Endothelial cell (in vitro differentiated cells): ENCODE data around the gene MMP25. TPM values are rescaled to one million over a fixed set of nuclear protein-coding genes. Genes with fewer than 3 reads are reported as not detected.
A peak's percentile ranks its signal among the peaks of the same experiment; 100 is the strongest.

Source experiments
- DNase-seq: peaks from one replicate; pipeline ENCODE4 v3.0.0; 2021; ENCODE audit warnings: low spot score
- H3K27ac Mint-ChIP-seq: one replicate; pipeline ENCODE4 v1.8.0; 2021; ENCODE audit warnings: mixed read lengths, inconsistent platforms; ENCODE audit not compliant: unreplicated experiment
- H3K27me3 Mint-ChIP-seq: one replicate; pipeline ENCODE4 v1.8.0; 2021; ENCODE audit warnings: mild to moderate bottlenecking, moderate library complexity, mixed read lengths, inconsistent platforms; ENCODE audit not compliant: unreplicated experiment
- H3K36me3 Mint-ChIP-seq: one replicate; pipeline ENCODE4 v1.8.0; 2021; ENCODE audit warnings: mild to moderate bottlenecking, low read depth, mixed read lengths, inconsistent platforms; ENCODE audit not compliant: unreplicated experiment
- H3K4me1 Mint-ChIP-seq: one replicate; pipeline ENCODE4 v1.8.0; 2021; ENCODE audit warnings: mild to moderate bottlenecking, mixed read lengths, inconsistent platforms; ENCODE audit not compliant: unreplicated experiment
- H3K4me3 Mint-ChIP-seq: one replicate; pipeline ENCODE4 v1.8.0; 2021; ENCODE audit warnings: mild to moderate bottlenecking, mixed read lengths, inconsistent platforms; ENCODE audit not compliant: unreplicated experiment
- H3K9me3 Mint-ChIP-seq: one replicate; pipeline ENCODE4 v1.8.0; 2021; ENCODE audit warnings: mixed read lengths, inconsistent platforms; ENCODE audit not compliant: unreplicated experiment
- CTCF ChIP-seq: fragments of 200-600 bp; sonication (generic); IDR thresholded peaks from one replicate; pipeline ENCODE4 v1.5.0; 2021; ENCODE audit warnings: antibody characterized with exemption; ENCODE audit not compliant: unreplicated experiment
- total RNA-seq: library from RNA; stranded (reverse); fragmentation: NEBNext Ultra II Directional; extraction: Animal tissue kit (Norgen Biotek cat#: 25700); gene quantifications from one replicate; pipeline ENCODE4 v1.2.1, GENCODE V29; 2021; ENCODE audit not compliant: unreplicated experiment

Gene MMP25
- total RNA-seq, 1 donor from 2014 or later = 5.4 TPM

GRCh38 chr16:3036726-3037315 lies 9.5 kb upstream of the MMP25 start, which contains the start of gene BICDL2:
Gene BICDL2 (minus strand): TSS chr16:3036944. CDS start chr16:3035496, 1,448 bp downstream.
- peak within 1 kb of the TSS; percentile 83 for H3K4me3 Mint-ChIP-seq

GRCh38 chr16:3038256-3038655 lies 8.1 kb upstream of the MMP25 start:
- peaks cover 6% of the 10 kb centered on the region for H3K4me1 Mint-ChIP-seq
- no peak for DNase-seq
- H3K27me3 Mint-ChIP-seq = peaks cover 15% of the 10 kb centered on the region
- H3K9me3 Mint-ChIP-seq = no peaks in the 10 kb centered on the region
- H3K27ac Mint-ChIP-seq = no peak overlapping the region
- H3K4me3 Mint-ChIP-seq = no peak overlapping the region
- no peak for TF ChIP-seq CTCF
- H3K36me3 Mint-ChIP-seq = peaks cover 4% of the 10 kb centered on the region

More at GRCh38 chr16:3036726-3037315, 9.5 kb upstream of the MMP25 start, which contains the start of gene BICDL2:
- H3K9me3 Mint-ChIP-seq = no peaks in the 10 kb centered on the region
- H3K27me3 Mint-ChIP-seq = peaks cover 20% of the 10 kb centered on the region
- no peak for TF ChIP-seq CTCF
- H3K36me3 Mint-ChIP-seq = peaks cover 4% of the 10 kb centered on the region
- DNase-seq = no peak
- H3K27ac Mint-ChIP-seq = no peak within 1 kb of the TSS
- peaks cover 6% of the 10 kb centered on the region for H3K4me1 Mint-ChIP-seq

GRCh38 chr16:3038896-3039295 lies 7.5 kb upstream of the MMP25 start:
- Mint-ChIP-seq H3K4me1 (peaks cover 6% of the 10 kb centered on the region), H3K4me3 (no peak overlapping the region), H3K9me3 (no peaks in the 10 kb centered on the region), H3K27ac (no peak overlapping the region), H3K27me3 (peaks cover 15% of the 10 kb centered on the region), H3K36me3 (peaks cover 4% of the 10 kb centered on the region)
- DNase-seq = no peak
- no peak for TF ChIP-seq CTCF

GRCh38 chr16:3042376-3042775 lies 4.0 kb upstream of the MMP25 start:
- no peak for TF ChIP-seq CTCF
- H3K27me3 Mint-ChIP-seq = peaks cover 15% of the 10 kb centered on the region
- no peaks in the 10 kb centered on the region for H3K9me3 Mint-ChIP-seq

GRCh38 chr16:3044708-3045107 lies 1.7 kb upstream of the MMP25 start:
- H3K9me3 Mint-ChIP-seq = no peaks in the 10 kb centered on the region
- no peaks in the 10 kb centered on the region for H3K36me3 Mint-ChIP-seq
- no peak for TF ChIP-seq CTCF
- peaks cover 8% of the 10 kb centered on the region for H3K4me1 Mint-ChIP-seq
- peak overlapping the region; percentile 84 for H3K27ac Mint-ChIP-seq
- peak overlapping the region; percentile 87 for H3K4me3 Mint-ChIP-seq
- H3K27me3 Mint-ChIP-seq = peaks cover 22% of the 10 kb centered on the region
- no peak for DNase-seq

More at GRCh38 chr16:3042376-3042775, 4.0 kb upstream of the MMP25 start:
- Mint-ChIP-seq H3K36me3 (no peaks in the 10 kb centered on the region), H3K4me1 (peaks cover 8% of the 10 kb centered on the region), H3K4me3 (no peak overlapping the region), H3K27ac (no peak overlapping the region)
- no peak for DNase-seq
